Glutamatergic neuron (in vitro differentiated cells): ENCODE measurements around the gene RASSF4. TPM values are rescaled to one million over a fixed set of nuclear protein-coding genes. Genes with fewer than 3 reads are reported as not detected.

Source experiments
- DNase-seq: peaks from one replicate; pipeline ENCODE4 v3.0.0; 2022
- H3K27ac Mint-ChIP-seq: one replicate; pipeline ENCODE4 v1.8.0; 2020; ENCODE audit warnings: mild to moderate bottlenecking, mixed read lengths, inconsistent platforms; ENCODE audit not compliant: unreplicated experiment
- H3K27me3 Mint-ChIP-seq: one replicate; pipeline ENCODE4 v1.8.0; 2020; ENCODE audit warnings: mild to moderate bottlenecking, moderate library complexity, mixed read lengths, inconsistent platforms; ENCODE audit not compliant: unreplicated experiment
- H3K36me3 Mint-ChIP-seq: one replicate; pipeline ENCODE4 v1.8.0; 2020; ENCODE audit warnings: mild to moderate bottlenecking, mixed read lengths, inconsistent platforms; ENCODE audit not compliant: unreplicated experiment
- H3K4me1 Mint-ChIP-seq: one replicate; pipeline ENCODE4 v1.8.0; 2020; ENCODE audit warnings: mild to moderate bottlenecking, low read depth, mixed read lengths, inconsistent platforms; ENCODE audit not compliant: unreplicated experiment
- H3K4me3 Mint-ChIP-seq: one replicate; pipeline ENCODE4 v1.8.0; 2020; ENCODE audit warnings: mild to moderate bottlenecking, mixed read lengths, inconsistent platforms; ENCODE audit not compliant: unreplicated experiment
- H3K9me3 Mint-ChIP-seq: one replicate; pipeline ENCODE4 v1.8.0; 2020; ENCODE audit warnings: mild to moderate bottlenecking, moderate library complexity, mixed read lengths, inconsistent platforms; ENCODE audit not compliant: unreplicated experiment
- total RNA-seq: library from RNA; stranded (reverse); fragmentation: NEBNext Ultra II Directional; extraction: Animal tissue kit (Norgen Biotek cat#: 25700); gene quantifications from one replicate; pipeline ENCODE4 v1.2.1, GENCODE V29; 2021; ENCODE audit not compliant: unreplicated experiment
- TF ChIP-seq, protein P1 (sequence below): fragments of 200-600 bp; sonication (generic); IDR thresholded peaks from one replicate; pipeline ENCODE4 v1.5.0; 2021; ENCODE audit not compliant: partially characterized antibody, unreplicated experiment

RASSF4 gene
- total RNA-seq, 1 donor from 2014 or later = 137 TPM

DNA sequence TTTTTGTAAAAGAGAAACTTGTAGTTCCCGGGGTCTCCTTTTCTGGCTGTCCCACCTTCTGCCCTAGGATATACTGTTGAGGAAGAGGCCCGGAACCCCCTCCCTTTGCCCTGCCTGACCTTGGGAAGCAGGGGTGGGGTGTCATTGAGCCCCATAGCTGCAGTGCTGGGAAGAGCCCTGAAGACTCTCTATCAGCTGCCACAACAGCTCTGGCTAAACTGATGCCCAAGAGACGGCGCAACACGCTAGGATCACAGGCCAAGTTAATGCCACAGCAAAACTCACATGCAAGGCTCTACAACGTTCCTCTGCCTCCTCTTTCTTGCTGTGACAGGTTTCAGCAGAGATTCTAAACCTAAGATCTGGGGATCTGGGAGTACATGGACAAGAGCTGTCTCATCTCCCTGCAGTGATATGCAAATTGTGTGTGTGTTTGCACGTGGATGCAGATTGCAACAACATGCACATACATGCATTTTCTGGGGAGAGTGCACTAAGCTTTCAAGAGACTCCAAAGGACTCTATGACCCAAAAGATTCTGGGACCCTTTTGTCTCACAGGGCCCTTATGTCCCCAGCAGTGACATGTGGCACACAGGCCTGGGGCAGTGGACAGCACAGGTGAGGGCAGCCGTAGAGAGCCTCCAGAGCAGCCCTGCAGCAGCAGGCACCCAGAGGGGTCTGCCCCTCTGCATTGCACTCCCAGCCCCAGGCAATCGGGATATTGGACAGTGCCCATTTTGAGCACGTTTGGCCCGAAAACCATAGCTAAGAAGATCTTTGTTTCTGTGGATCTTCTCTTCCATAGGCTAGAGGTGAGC is 2.5 kb downstream of the RASSF4 start:
- Mint-ChIP-seq H3K4me1 (peaks cover 60% of the 10 kb centered on the region), H3K27ac (peak overlapping the region; percentile 99), H3K27me3 (peaks cover 36% of the 10 kb centered on the region), H3K4me3 (peak overlapping the region; percentile 84), H3K36me3 (peaks cover 6% of the 10 kb centered on the region), H3K9me3 (peaks cover 59% of the 10 kb centered on the region)
- TF ChIP-seq, protein P1, sequence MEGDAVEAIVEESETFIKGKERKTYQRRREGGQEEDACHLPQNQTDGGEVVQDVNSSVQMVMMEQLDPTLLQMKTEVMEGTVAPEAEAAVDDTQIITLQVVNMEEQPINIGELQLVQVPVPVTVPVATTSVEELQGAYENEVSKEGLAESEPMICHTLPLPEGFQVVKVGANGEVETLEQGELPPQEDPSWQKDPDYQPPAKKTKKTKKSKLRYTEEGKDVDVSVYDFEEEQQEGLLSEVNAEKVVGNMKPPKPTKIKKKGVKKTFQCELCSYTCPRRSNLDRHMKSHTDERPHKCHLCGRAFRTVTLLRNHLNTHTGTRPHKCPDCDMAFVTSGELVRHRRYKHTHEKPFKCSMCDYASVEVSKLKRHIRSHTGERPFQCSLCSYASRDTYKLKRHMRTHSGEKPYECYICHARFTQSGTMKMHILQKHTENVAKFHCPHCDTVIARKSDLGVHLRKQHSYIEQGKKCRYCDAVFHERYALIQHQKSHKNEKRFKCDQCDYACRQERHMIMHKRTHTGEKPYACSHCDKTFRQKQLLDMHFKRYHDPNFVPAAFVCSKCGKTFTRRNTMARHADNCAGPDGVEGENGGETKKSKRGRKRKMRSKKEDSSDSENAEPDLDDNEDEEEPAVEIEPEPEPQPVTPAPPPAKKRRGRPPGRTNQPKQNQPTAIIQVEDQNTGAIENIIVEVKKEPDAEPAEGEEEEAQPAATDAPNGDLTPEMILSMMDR = no peak
- DNase-seq = no peak

DNA sequence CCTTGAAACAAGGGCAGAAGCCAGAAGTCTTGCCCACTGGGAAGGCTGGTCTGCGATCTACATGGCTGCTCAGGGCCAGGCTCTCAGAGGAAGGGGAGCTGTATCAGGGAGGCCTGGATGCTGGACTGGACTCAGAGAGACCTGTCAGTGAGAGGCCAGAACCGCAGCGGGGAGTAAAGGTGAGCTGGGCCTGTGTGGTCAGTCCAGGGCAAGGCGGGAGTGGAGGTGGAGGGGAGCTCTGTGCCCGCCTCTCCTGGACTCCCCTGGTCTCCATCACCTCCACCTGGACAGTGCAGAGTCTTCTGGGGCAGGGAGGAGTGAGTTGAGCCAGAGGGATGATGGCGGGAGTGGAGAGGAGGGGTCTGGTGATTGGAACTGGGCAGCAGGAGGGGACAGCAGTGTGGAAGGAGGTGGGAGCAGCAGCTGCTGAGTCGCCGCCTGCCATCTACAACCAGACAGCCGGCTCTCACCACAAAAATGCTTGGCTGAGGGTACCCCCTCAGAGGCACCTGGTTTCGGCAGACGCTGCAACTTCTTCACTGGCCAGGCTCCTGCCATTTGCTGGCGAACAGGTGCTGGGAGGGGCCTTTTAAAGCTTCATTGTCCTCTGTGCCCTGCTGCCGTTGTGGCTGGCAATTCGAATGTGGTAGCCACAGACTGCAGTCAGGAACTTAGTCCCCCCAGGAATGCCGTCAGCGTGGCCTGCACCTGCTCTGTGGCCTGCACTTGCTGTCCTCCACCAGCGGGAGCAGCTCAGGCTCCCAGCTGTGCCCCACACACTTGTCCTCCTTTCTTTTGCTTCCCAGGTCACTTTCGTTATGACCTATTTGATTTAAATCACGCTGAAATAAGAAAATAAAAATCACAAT is 3.5 kb downstream of the RASSF4 start:
- DNase-seq = peak; percentile 74
- peaks cover 6% of the 10 kb centered on the region for H3K36me3 Mint-ChIP-seq
- peaks cover 58% of the 10 kb centered on the region for H3K9me3 Mint-ChIP-seq
- H3K4me1 Mint-ChIP-seq = peaks cover 70% of the 10 kb centered on the region
- peak overlapping the region; percentile 99 for H3K27ac Mint-ChIP-seq
- H3K4me3 Mint-ChIP-seq = peak overlapping the region; percentile 84
- TF ChIP-seq, protein P1 = peak; percentile 50
- peaks cover 34% of the 10 kb centered on the region for H3K27me3 Mint-ChIP-seq

DNA sequence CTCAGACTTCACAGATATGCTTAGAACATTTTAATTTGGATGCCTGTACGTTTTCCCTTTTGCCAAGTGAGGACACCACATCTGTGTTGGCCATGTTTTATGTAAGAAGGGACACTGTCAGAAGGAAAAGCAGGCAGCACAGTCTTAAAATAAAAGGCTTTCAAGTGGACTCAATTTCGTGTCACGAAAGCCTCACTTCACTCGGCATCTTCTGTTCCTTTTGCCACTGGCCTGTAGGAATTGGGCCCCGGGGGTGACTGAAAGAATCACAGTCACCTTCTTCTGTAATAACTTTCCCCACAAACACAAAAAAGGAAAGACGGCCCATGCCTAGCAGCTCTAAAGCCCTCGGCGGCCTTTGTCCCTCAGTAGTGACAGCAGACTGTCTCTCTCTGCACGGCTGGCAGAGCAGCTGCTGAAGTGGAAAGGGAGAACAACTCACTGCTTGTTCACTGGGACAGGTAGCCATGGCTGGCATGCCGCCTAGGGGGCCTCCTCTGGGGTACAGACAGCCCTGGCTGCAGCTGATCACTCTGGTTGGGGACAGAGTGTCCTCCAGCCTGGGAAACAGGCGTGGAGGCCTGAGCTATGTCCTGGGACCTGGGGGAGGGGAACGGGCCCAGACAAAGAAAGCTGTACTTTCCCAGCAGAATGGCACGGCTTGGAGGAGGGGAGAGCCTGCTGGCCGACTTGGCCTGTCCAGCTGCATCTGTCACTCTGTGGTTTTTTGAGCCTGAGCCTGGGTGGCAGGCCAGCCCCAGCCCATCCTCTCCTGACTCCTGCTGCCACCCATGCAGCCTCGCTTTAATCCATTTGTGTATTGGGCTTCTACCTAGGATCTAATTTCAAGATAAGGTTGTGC is 4.4 kb downstream of the RASSF4 start:
- Mint-ChIP-seq H3K4me1 (peaks cover 74% of the 10 kb centered on the region), H3K27me3 (peaks cover 34% of the 10 kb centered on the region), H3K36me3 (peaks cover 6% of the 10 kb centered on the region), H3K27ac (peak overlapping the region; percentile 99), H3K9me3 (peaks cover 50% of the 10 kb centered on the region), H3K4me3 (peak overlapping the region; percentile 84)
- TF ChIP-seq, protein P1 = peak; percentile 17
- DNase-seq = peak; percentile 89

DNA sequence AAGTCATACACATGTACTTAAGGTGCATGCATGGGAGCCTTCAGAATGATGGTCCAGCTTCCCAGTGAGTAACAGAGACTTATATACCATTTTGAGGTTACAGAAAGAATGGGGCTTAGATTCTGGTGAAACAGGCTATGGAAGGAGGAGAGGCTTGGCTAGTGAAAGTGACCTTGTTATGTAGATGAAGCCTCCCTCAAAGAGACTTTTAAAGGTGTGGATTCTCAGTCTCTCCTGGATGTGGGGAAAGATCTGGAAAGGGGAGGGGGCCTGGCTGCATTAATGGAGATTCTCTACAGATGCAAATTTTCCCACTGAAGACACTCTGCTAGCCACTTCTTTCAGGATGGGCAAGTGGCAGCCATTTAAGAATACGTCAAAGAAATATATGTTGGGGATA is 5.5 kb downstream of the RASSF4 start:
- Mint-ChIP-seq H3K4me3 (peak overlapping the region; percentile 84), H3K36me3 (peaks cover 6% of the 10 kb centered on the region), H3K4me1 (peaks cover 74% of the 10 kb centered on the region), H3K9me3 (peaks cover 49% of the 10 kb centered on the region), H3K27ac (peak overlapping the region; percentile 99), H3K27me3 (peaks cover 34% of the 10 kb centered on the region)
- TF ChIP-seq, protein P1 = no peak
- DNase-seq = no peak
